22Rv1 (cell line): Measurements from ENCODE around the gene IVD.

Source experiments
- ZFX ChIP-seq: fragments of 450-650 bp; IDR thresholded peaks from 2 replicates; pipeline ENCODE4 v1.6.1; 2017; ENCODE audit warnings: antibody characterized with exemption, borderline replicate concordance
- TF ChIP-seq, protein P1 (sequence below): fragments of 450-650 bp; IDR thresholded peaks from 2 replicates; pipeline ENCODE4 v1.5.1; 2017; ENCODE audit warnings: mild to moderate bottlenecking

DNA sequence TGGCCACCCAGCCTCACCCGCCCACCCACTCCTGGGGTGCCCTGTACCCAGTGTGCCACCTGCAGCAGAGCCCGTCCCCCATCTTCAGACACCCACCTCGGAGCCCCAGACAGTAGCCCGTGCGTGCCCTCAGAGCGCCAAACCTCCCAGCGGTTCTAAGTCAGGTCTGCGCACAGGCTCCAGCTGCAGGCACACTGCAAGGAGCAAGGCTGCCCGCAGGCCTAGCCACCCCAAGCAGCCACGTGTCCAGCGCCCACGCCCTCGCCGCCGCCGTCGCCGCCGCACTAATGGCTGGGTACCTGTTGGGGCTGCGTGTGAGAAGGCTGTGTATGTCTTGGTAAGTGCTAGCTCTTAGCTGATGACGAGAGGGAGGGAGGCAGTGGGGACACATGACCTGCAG is 56.4 kb downstream of the IVD start:
- TF ChIP-seq, protein P1, sequence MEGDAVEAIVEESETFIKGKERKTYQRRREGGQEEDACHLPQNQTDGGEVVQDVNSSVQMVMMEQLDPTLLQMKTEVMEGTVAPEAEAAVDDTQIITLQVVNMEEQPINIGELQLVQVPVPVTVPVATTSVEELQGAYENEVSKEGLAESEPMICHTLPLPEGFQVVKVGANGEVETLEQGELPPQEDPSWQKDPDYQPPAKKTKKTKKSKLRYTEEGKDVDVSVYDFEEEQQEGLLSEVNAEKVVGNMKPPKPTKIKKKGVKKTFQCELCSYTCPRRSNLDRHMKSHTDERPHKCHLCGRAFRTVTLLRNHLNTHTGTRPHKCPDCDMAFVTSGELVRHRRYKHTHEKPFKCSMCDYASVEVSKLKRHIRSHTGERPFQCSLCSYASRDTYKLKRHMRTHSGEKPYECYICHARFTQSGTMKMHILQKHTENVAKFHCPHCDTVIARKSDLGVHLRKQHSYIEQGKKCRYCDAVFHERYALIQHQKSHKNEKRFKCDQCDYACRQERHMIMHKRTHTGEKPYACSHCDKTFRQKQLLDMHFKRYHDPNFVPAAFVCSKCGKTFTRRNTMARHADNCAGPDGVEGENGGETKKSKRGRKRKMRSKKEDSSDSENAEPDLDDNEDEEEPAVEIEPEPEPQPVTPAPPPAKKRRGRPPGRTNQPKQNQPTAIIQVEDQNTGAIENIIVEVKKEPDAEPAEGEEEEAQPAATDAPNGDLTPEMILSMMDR: no peak
- no peak for TF ChIP-seq ZFX
